Measurements from ENCODE around the gene CPEB3. TPM values are rescaled to one million over a fixed set of nuclear protein-coding genes. Genes with fewer than 3 reads are reported as not detected.

The CPEB3 gene
- polyA plus RNA-seq, 3 donors, result 0.94 to 1.6 (median 1.3) TPM

DNA sequence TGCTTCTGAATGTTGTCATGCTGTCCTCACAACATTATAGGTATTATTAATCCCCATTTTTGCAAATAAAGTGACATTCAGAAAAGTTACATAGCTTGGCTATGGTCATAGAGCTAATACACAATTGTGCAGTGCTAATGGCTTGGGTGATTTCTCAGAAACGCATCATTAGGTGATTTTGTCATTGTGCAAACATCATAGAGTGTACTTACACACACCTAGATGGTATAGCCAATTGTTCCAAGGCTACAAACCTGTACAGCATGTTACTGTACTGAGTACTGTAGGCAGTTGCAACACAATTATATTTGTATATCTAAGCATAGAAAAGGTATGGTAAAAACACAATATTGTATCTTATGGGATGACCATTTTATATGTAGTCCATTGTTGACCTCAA, 276.3 kb downstream of the CPEB3 start:
- no peak overlapping the region for H3K27ac ChIP-seq (ENCODE audit: low read depth, low read length)
- WGBS, 3 donors, result 59 to 95% (median 91%) methylated on average over 1 of the region's 1 CpG

DNA sequence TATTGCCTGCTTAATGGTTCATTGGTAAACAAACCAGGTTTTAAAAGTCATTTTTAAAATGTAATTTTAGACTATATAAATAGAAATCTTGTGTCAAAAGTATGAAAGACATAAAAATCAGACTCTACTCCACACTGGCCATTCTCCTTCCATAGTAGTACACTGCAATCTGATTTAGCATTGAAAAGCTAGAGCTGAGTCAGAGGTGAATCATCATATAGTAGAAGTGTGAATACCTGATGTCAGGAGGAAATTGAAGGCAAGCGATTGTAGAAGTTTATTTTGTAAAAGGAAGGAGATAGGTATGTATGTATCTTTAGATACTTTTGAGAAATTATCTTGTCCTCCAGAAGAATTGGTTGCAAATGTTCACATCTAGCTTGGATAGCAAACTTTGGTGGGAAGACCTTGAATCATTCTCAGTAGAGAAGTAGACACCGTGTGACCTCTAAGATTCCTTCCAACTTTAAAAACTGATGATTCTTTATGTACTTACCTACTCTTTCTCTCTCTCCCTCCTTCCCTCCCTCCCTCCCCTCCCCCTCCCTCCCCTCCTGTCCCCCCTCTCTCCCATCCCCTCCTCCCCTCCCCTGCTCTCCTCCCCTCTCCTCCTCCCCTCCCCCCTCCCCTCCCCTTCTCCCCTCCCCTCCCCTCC, 279.2 kb downstream of the CPEB3 start:
- WGBS, 3 donors, result 85 to 92% (median 89%) methylated on average over 2 of the region's 2 CpGs
- no peak overlapping the region for H3K27ac ChIP-seq (ENCODE audit: low read depth, low read length)

DNA sequence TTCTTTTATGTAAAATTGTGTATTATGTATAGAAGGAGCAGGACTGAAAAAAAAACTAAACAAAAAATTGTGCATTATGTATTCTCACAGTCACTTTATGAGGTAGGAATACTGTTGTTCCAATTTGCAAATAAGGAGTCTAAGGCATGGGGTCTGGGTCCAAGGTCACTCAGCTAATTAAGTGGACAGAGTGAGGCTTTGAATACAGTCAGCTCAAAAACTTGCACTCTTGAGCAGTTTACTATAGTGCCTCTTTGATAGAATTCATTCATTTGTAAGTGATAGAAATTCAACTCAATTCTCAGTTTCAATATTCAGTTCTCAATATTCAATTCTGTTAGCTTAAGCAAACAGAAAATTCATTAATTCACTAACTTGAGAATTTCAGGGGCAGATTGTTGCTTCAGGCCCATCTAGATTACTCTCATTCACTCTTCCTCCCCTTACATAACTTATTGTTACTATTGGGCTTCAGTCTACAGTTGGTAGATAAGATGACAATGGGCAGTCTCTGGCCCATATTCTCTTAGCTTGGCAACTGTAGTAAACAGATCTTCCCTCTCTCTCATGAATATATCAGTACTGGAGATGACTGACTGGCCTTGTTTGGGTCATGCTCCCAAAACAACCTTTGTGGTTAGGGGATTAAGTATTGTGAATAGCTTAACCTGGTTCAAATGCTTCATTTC, 280.7 kb downstream of the CPEB3 start:
- no peak overlapping the region for H3K27ac ChIP-seq (ENCODE audit: low read depth, low read length)

DNA sequence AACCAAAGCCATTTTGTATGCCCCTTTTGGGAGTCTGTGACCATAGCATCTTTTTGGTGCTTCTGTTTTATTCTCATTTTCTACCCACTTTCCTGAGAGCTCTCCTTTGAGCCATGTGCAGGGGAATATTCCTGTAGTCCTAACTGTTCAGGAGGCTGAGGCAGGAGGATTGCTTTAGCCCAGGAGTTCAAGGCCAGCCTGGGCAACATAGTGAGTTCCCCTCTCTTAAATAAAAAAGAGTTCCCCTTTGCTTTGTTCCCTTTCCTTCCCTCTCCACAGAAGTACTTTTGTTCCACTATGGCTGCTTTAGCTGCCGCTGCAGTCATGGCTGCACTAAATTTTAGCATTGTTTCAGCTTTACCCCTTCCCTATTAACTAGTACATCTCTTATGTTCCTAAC, 281.4 kb downstream of the CPEB3 start:
- WGBS, 3 donors, result 92 to 96% (median 95%) methylated on average over 1 of the region's 1 CpG

DNA sequence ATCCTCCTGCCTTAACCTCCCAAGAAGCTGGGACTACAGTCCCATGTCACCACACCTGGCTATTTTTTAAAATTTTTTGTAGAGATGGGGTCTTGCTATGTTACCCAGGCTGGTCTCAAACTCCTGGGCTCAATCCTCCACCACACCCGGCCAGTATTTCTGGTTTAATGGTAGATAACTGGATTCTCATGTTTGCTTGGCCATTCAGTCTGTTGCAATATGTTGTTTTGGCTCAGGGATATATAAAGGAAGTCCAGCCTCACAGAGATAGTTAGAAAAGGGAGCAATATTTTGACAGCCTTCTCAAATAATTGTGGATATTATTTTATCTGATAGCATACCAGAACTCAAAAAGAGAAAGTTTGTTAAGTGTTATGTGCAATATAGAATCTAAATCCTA, 284.9 kb downstream of the CPEB3 start:
- 92 to 98% (median 92%) methylated on average over 1 of the region's 1 CpG for WGBS, 3 donors
- H3K27ac ChIP-seq (ENCODE audit: low read depth, low read length), result no peak overlapping the region

More for the DNA sequence above, 281.4 kb downstream of the CPEB3 start:
- H3K27ac ChIP-seq (ENCODE audit: low read depth, low read length), result no peak overlapping the region

DNA sequence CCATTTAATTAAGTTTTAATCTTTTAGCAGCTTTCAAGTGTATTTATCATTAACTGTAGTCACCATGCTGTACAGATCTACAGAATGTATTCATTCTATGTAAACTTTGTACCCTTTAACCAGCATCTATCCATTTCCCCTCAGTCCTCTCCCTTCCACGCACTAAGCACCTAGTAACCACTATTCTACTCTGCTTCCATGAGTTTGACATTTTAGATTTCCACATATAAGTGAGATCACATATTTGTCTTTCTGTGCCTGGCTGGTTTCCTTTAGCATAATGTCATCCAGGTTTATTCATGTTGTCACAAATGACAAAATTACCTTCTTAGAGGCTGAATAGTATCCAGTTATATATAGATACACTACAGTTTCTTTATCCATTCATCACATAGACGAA, 287.6 kb downstream of the CPEB3 start:
- WGBS, 3 donors, result 83 to 92% (median 83%) methylated on average over 2 of the region's 2 CpGs
- H3K27ac ChIP-seq (ENCODE audit: low read depth, low read length), result no peak overlapping the region

DNA sequence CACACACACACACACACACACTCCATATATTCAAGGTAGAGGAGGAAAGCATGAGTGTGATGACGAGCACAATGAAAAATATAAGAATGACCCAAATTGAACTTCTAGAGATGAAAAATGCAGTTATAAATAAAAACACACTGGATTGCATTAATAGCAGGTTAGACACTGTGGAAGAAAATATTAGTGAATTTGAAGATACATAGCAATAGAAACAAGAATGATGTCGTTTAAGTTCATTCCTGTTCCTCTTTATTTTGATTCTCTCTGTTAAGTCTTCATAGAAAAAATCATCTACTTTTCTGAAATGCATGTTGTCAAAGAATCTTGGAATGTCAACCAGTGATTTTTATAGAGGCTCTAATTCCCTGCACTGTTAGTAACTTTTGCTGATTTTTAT, 288.9 kb downstream of the CPEB3 start:
- WGBS, 3 donors, result 95 to 100% (median 97%) methylated on average over 2 of the region's 2 CpGs
- H3K27ac ChIP-seq (ENCODE audit: low read depth, low read length), result no peak overlapping the region

DNA sequence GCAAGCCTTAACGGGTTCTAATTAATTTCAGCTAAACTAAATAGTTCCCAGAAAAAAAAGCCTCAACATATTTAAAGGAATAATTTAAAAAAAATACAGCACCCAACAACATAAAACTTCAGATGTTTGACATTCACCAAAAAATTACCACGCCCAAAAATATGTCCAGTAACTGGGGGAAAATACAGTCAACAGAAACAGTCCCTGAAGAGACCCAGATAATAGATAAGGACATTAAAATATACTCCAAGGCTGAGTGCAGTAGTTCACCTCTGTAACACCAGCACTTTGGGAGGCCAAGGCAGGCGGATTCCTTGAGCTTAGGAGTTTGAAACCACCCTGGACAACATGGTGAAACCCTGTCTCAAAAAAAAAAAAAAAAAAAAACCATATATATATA, 289.3 kb downstream of the CPEB3 start:
- H3K27ac ChIP-seq (ENCODE audit: low read depth, low read length), result no peak overlapping the region
- 97 to 100% (median 98%) methylated on average over 3 of the region's 3 CpGs for WGBS, 3 donors

Other genes with a start within 250 kb of the CPEB3 start
- gene MARCHF5, start 89 bp upstream of the CPEB3 start, polyA plus RNA-seq, result 10 to 100 TPM; 13.4 to 25.3 (median 18.4) TPM